Endodermal cell (in vitro differentiated cells): Measurements from ENCODE around the gene NADK. TPM values are rescaled to one million over a fixed set of nuclear protein-coding genes. Genes with fewer than 3 reads are reported as not detected.
"Not testable (repeated sequence)": the region's sequence is repeated elsewhere in the genome, so short reads cannot be mapped to it uniquely, and the experiment has no call there.

Experiments
- DNase-seq: peaks from one replicate; pipeline ENCODE4 v3.0.0-alpha.2; 2017
- H3K27ac ChIP-seq: 2 replicates; pipeline ENCODE4 v1.5.1; 2013; ENCODE audit warnings: mild to moderate bottlenecking, low read depth, low read length, moderate library complexity
- H3K27me3 ChIP-seq: 2 replicates; pipeline ENCODE4 v1.6.1; 2013; ENCODE audit warnings: mild to moderate bottlenecking, low read length, moderate library complexity; ENCODE audit not compliant: insufficient read depth, control insufficient read depth, poor library complexity, severe bottlenecking
- H3K36me3 ChIP-seq: 2 replicates; pipeline ENCODE4 v1.7.0; 2013; ENCODE audit warnings: mild to moderate bottlenecking, low read length, moderate library complexity; ENCODE audit not compliant: control insufficient read depth, insufficient read depth
- H3K4me1 ChIP-seq: one replicate; pipeline ENCODE4 v1.7.0; 2013; ENCODE audit warnings: low read length; ENCODE audit not compliant: control insufficient read depth, insufficient read depth
- H3K4me3 ChIP-seq: 2 replicates; pipeline ENCODE4 v1.5.1; 2013; ENCODE audit warnings: mild to moderate bottlenecking, low read length, moderate library complexity
- H3K9ac ChIP-seq: 2 replicates; pipeline ENCODE4 v1.6.1; 2013; ENCODE audit warnings: mild to moderate bottlenecking, low read length, moderate library complexity; ENCODE audit not compliant: poor library complexity, severe bottlenecking; ENCODE audit errors: extremely low read depth
- H3K9me3 ChIP-seq: 2 replicates; pipeline ENCODE4 v1.6.1; 2013; ENCODE audit warnings: mild to moderate bottlenecking, low read length, moderate library complexity; ENCODE audit not compliant: control insufficient read depth
- H3K27ac Mint-ChIP-seq: 2 replicates; pipeline ENCODE4 v1.8.0; 2020; ENCODE audit warnings: mixed read lengths
- H3K27me3 Mint-ChIP-seq: 2 replicates; pipeline ENCODE4 v1.8.0; 2021; ENCODE audit warnings: mild to moderate bottlenecking, mixed read lengths; ENCODE audit not compliant: insufficient read depth
- H3K36me3 Mint-ChIP-seq: 2 replicates; pipeline ENCODE4 v1.8.0; 2020; ENCODE audit warnings: low read depth, mixed read lengths
- H3K4me1 Mint-ChIP-seq: 2 replicates; pipeline ENCODE4 v1.8.0; 2020; ENCODE audit warnings: mixed read lengths
- H3K4me3 Mint-ChIP-seq: 2 replicates; pipeline ENCODE4 v1.8.0; 2020; ENCODE audit warnings: mild to moderate bottlenecking, moderate library complexity, mixed read lengths
- H3K9me3 Mint-ChIP-seq: 2 replicates; pipeline ENCODE4 v1.8.0; 2020; ENCODE audit warnings: mild to moderate bottlenecking, mixed read lengths
- WGBS, 2 experiments: methylation state at CpG; one replicate each; pipeline versions ENCODE4 v1.1.5 to v1.1.7; 2013; ENCODE audit warnings: missing lambda C conversion rate in 2 of 2, mixed read lengths in 1 of 2; ENCODE audit not compliant: insufficient coverage in 1 of 2, insufficient read length in 1 of 2; 5-methylcytosine and 5-hydroxymethylcytosine counted together
- total RNA-seq, 2 donors: library from RNA; stranded (reverse); fragmentation: NEBNext Ultra II Directional in 1 of 2; extraction: Animal tissue kit (Norgen Biotek cat#: 25700) in 1 of 2; gene quantifications; 2 replicates in 1 of 2; 3 replicates in 1 of 2; pipeline ENCODE4 v1.2.1, GENCODE V29; 2021
- TF ChIP-seq, protein P1 (sequence below): fragments of 200-600 bp; sonication (generic); conservative IDR thresholded peaks from 2 replicates; pipeline ENCODE4 v1.5.0; 2021; ENCODE audit warnings: antibody characterized with exemption, mild to moderate bottlenecking

The NADK gene
- total RNA-seq, 2 donors from 2014 or later, result 75.2 to 81.6 TPM

GRCh38 chr1:1748686-1749321 lies 29.5 kb downstream of the NADK start:
- Mint-ChIP-seq H3K9me3 (no peaks in the 10 kb centered on the region), H3K36me3 (peaks cover 13% of the 10 kb centered on the region), H3K4me3 (no peak overlapping the region), H3K27ac (no peak overlapping the region), H3K4me1 (no peaks in the 10 kb centered on the region), H3K27me3 (no peaks in the 10 kb centered on the region)
- Histone ChIP-seq H3K9me3 (no peaks in the 10 kb centered on the region), H3K27me3 (no peaks in the 10 kb centered on the region), H3K27ac (no peak overlapping the region), H3K4me3 (no peak overlapping the region), H3K4me1 (no peaks in the 10 kb centered on the region), H3K36me3 (no peaks in the 10 kb centered on the region), H3K9ac (no peak overlapping the region)
- peak; percentile 62 for DNase-seq
- WGBS, 2 experiments, result 83 to 94% methylated on average over 3 to 18 of the region's 18 CpGs
- TF ChIP-seq, protein P1, sequence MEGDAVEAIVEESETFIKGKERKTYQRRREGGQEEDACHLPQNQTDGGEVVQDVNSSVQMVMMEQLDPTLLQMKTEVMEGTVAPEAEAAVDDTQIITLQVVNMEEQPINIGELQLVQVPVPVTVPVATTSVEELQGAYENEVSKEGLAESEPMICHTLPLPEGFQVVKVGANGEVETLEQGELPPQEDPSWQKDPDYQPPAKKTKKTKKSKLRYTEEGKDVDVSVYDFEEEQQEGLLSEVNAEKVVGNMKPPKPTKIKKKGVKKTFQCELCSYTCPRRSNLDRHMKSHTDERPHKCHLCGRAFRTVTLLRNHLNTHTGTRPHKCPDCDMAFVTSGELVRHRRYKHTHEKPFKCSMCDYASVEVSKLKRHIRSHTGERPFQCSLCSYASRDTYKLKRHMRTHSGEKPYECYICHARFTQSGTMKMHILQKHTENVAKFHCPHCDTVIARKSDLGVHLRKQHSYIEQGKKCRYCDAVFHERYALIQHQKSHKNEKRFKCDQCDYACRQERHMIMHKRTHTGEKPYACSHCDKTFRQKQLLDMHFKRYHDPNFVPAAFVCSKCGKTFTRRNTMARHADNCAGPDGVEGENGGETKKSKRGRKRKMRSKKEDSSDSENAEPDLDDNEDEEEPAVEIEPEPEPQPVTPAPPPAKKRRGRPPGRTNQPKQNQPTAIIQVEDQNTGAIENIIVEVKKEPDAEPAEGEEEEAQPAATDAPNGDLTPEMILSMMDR, result no peak

- H3K4me3 Mint-ChIP-seq, result peak overlapping the region; percentile 56
- not testable (repeated sequence) for DNase-seq, H3K36me3 ChIP-seq, H3K27me3 ChIP-seq, H3K36me3 Mint-ChIP-seq, H3K27ac ChIP-seq, H3K27ac Mint-ChIP-seq, H3K9me3 ChIP-seq, H3K9me3 Mint-ChIP-seq, H3K9ac ChIP-seq, H3K4me3 ChIP-seq, H3K27me3 Mint-ChIP-seq, H3K4me1 ChIP-seq, H3K4me1 Mint-ChIP-seq
- WGBS, 2 experiments, result no CpG with 5 or more reads among the region's 35 CpGs
These were observed 31.7 kb downstream of the NADK start for GRCh38 chr1:1746566-1746909.

DNA sequence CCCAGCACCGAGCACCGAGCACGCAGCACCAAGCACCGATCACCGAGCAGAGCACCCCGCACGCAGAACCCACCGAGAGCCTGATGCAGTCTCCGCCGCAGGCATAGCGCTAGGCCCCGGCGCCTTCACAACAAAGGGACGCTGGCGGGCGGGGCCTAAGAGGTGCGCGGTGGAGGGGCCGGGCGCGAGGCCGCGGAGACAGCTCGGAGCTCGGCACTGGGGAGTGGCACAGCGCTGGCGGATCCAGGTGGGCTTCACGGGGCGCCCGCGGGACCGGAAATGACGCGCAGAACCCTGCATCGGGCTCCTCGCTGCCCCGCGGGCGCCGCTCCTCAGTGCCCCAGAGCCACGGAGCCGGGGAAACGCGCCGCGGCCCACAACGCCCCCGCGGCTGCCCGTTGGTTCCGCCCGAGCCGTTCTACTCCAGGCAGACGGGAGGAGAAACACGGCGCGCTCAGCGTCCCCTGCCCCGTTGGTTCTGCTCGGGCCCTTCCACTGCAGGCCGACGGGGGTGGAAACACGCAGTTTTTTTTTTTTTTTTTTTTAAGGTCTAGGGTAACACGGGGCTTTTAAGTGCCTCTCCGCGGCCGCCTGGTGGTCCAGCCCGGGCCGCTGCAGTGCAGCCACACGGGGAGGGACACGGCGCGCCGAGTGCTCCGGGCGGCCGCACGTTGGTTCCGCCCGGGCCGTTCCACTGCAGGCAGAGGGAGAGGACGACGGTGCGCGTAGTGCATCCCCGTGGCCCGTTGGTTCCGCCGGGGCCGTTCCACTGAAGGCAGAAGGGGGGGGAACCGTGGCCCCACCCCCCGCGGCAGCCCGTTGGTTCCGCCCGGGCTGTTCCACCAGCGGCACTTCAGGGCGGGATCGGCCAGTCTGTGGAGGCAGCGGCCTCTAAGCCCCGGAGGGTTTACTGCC lies 32.4 kb downstream of the NADK start:
- 0% methylated on average over 1 of the region's 101 CpGs; no CpG with 5 or more reads in 1 of the 2 experiments for WGBS, 2 experiments
- H3K27me3 Mint-ChIP-seq, H3K4me1 ChIP-seq, H3K4me3 ChIP-seq, H3K36me3 Mint-ChIP-seq, H3K36me3 ChIP-seq, H3K4me1 Mint-ChIP-seq, H3K9me3 Mint-ChIP-seq, H3K9me3 ChIP-seq, H3K27me3 ChIP-seq: not testable (repeated sequence)
- Histone ChIP-seq H3K27ac (peak overlapping the region; percentile 94), H3K9ac (peak overlapping the region; percentile 34)
- peak overlapping the region; percentile 56 for H3K4me3 Mint-ChIP-seq
- peak; percentile 74 for DNase-seq
- peak overlapping the region; percentile 86 for H3K27ac Mint-ChIP-seq

GRCh38 chr1:1742529-1742928 lies 35.7 kb downstream of the NADK start:
- not testable (repeated sequence) for H3K9ac ChIP-seq, H3K9me3 Mint-ChIP-seq, H3K9me3 ChIP-seq, H3K4me3 Mint-ChIP-seq, H3K4me3 ChIP-seq, DNase-seq, H3K27me3 ChIP-seq, H3K4me1 Mint-ChIP-seq, H3K27ac Mint-ChIP-seq, H3K27me3 Mint-ChIP-seq, H3K36me3 ChIP-seq, H3K4me1 ChIP-seq, H3K27ac ChIP-seq
- H3K36me3 Mint-ChIP-seq, result peaks cover 11% of the 10 kb centered on the region
- 91 to 96% methylated on average over 6 to 10 of the region's 11 CpGs for WGBS, 2 experiments

- not testable (repeated sequence) for H3K4me3 Mint-ChIP-seq, H3K27ac Mint-ChIP-seq, H3K27me3 Mint-ChIP-seq, H3K9me3 ChIP-seq, H3K9ac ChIP-seq, DNase-seq, H3K27ac ChIP-seq, H3K4me3 ChIP-seq, H3K4me1 ChIP-seq, H3K4me1 Mint-ChIP-seq, H3K27me3 ChIP-seq, H3K36me3 ChIP-seq, H3K9me3 Mint-ChIP-seq
- WGBS, 2 experiments, result 94 to 95% methylated on average over 5 to 11 of the region's 12 CpGs
- H3K36me3 Mint-ChIP-seq, result peaks cover 12% of the 10 kb centered on the region
These were observed 37.3 kb downstream of the NADK start for GRCh38 chr1:1741013-1741412.

DNA sequence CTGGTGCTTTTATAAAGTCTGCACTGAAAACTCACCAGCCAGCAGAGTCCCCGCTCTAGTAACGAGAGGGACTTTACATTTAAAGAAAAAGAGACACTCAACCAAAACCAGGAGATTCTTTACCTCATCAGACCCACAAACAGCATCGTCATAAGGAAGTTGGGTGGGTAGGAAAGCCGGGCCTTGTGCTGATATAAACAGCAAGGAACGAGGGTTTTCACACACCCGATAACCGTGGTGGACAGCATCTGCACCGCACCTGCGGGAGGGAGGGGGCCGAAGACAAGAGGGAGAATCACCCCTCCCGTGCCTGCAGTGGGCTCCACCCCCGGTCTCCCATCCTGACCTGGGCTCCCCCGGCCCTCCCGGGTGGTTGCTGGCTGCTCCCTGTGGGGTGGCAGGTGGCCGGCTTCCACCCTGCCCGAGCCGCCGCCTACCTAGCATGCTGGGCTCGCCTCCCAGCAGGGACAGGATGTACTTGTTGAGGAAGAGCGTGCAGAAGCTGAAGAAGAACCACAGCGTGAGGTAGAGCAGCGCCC lies 39.4 kb downstream of the NADK start:
- WGBS, 2 experiments, result 95% methylated on average over 5 of the region's 22 CpGs; no CpG with 5 or more reads in 1 of the 2 experiments
- H3K27me3 ChIP-seq, H3K4me3 Mint-ChIP-seq, H3K4me1 ChIP-seq, H3K27ac ChIP-seq, H3K4me3 ChIP-seq, H3K9me3 Mint-ChIP-seq, H3K9me3 ChIP-seq, DNase-seq, H3K4me1 Mint-ChIP-seq, H3K27ac Mint-ChIP-seq, H3K27me3 Mint-ChIP-seq, H3K9ac ChIP-seq, H3K36me3 ChIP-seq: not testable (repeated sequence)
- peaks cover 24% of the 10 kb centered on the region for H3K36me3 Mint-ChIP-seq
